DOHH2 (cell line): Measurements from ENCODE around the gene UPK1A.

Experiments
- CTCF ChIP-seq: fragments of 200-600 bp; sonication (generic); IDR thresholded peaks from one replicate; pipeline ENCODE4 v1.5.1; 2014; ENCODE audit warnings: antibody characterized with exemption, mild to moderate bottlenecking, low read depth, low read length; ENCODE audit not compliant: poor library complexity, severe bottlenecking
- EZH2phosphoT487 ChIP-seq: fragments of 200-600 bp; sonication (generic); IDR thresholded peaks from 2 replicates; pipeline ENCODE4 v1.6.1; 2017; ENCODE audit warnings: borderline replicate concordance, mild to moderate bottlenecking, antibody characterized with exemption, low read length, moderate library complexity, mixed read lengths

DNA sequence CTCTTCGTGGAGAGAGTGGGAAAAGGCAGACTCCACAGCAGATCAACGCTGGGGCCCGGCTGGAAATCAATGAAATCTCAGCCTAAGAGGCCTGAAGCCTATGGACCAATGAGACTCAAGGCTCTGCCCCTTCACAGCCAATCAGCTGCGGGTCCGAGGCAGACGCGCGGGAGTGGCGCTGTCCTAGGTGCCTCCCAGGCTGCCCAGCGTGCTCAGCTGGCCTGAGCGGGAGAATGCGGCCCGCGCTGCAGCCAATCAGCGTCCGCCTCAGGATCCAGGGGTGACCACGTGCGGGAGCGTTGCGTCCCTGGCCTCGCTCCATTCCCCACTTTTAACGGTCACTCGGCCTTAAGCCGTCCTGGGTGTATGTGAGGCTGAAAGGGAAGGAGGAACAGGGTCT lies 37.9 kb downstream of the UPK1A start, which contains the start of gene ZBTB32:
- TF ChIP-seq CTCF (no peak), EZH2phosphoT487 (no peak)
